DOHH2 (cell line): Measurements from ENCODE around the gene PDHX.

Source experiments
- CTCF ChIP-seq: fragments of 200-600 bp; sonication (generic); IDR thresholded peaks from one replicate; pipeline ENCODE4 v1.5.1; 2014; ENCODE audit warnings: antibody characterized with exemption, mild to moderate bottlenecking, low read depth, low read length; ENCODE audit not compliant: poor library complexity, severe bottlenecking
- EZH2phosphoT487 ChIP-seq: fragments of 200-600 bp; sonication (generic); IDR thresholded peaks from 2 replicates; pipeline ENCODE4 v1.6.1; 2017; ENCODE audit warnings: borderline replicate concordance, mild to moderate bottlenecking, antibody characterized with exemption, low read length, moderate library complexity, mixed read lengths

GRCh38 chr11:35042913-35043312 lies 126.5 kb downstream of the PDHX start:
- TF ChIP-seq CTCF (no peak), EZH2phosphoT487 (no peak)
